ENCODE results near the gene SRRM4. TPM values are rescaled to one million over a fixed set of nuclear protein-coding genes. Genes with fewer than 3 reads are reported as not detected.

Gene SRRM4
- total and polyA plus RNA-seq, 2 experiments from 2014 or later: 0.53 to 0.63 TPM

GRCh38 chr12:119052001-119052400 lies 70.7 kb downstream of the SRRM4 start:
- H3K4me2 ChIP-seq: no peak overlapping the region
- Mint-ChIP-seq H3K9me3 (no peaks in the 10 kb centered on the region), H3K27me3 (ENCODE audit: insufficient read depth, low read depth, poor library complexity) (peaks cover 2% of the 10 kb centered on the region), H3K4me1 (no peaks in the 10 kb centered on the region; the same call in 2 of the 3 replicates), H3K36me3 (ENCODE audit: low read depth) (no peaks in the 10 kb centered on the region; the same call in 2 of the 3 replicates), H3K27ac (no peak overlapping the region), H3K4me3 (no peak overlapping the region)
- H3F3A ChIP-seq (replicated peaks; ENCODE audit: low read depth): no peaks in the 10 kb centered on the region
- H3K79me2 ChIP-seq (replicated peaks; ENCODE audit: insufficient read depth): no peaks in the 10 kb centered on the region
- H3K27me3 ChIP-seq (ENCODE audit: insufficient read depth): no peaks in the 10 kb centered on the region
- H3K4me3 ChIP-seq: no peak overlapping the region
- TF ChIP-seq REST (IDR thresholded peaks at IDR 0.05; ENCODE audit: unreplicated experiment): no peak
- H3K4me1 ChIP-seq (ENCODE audit: insufficient read depth): no peaks in the 10 kb centered on the region
- no peak for ATAC-seq
- DNase-seq (ENCODE audit: low spot score): no peak
- H4K20me1 ChIP-seq (replicated peaks; ENCODE audit: insufficient read depth): no peaks in the 10 kb centered on the region
- 0 out of 2 replicates have a peak, but pooled peaks cover 8% of the 10 kb centered on the region for H3K9me2 ChIP-seq (ENCODE audit: insufficient read depth)
- no peaks in the 10 kb centered on the region for H3K36me3 ChIP-seq (ENCODE audit: insufficient read depth)
- H2AFZ ChIP-seq: no peak overlapping the region
- no peak overlapping the region for H3K27ac ChIP-seq (ENCODE audit: low read depth)

- H3K9me2 ChIP-seq (ENCODE audit: insufficient read depth): 0 out of 2 replicates have a peak, but pooled peaks cover 6% of the 10 kb centered on the region
- Mint-ChIP-seq H3K27me3 (ENCODE audit: insufficient read depth, low read depth, poor library complexity) (peaks cover 5% of the 10 kb centered on the region), H3K9me3 (no peaks in the 10 kb centered on the region), H3K4me3 (no peak overlapping the region), H3K27ac (no peak overlapping the region), H3K4me1 (peaks cover 4% of the 10 kb centered on the region), H3K36me3 (ENCODE audit: low read depth) (no peaks in the 10 kb centered on the region; the same call in 2 of the 3 replicates)
- DNase-seq (ENCODE audit: low spot score) (no peak), ATAC-seq (no peak)
- H3K27me3 ChIP-seq (ENCODE audit: insufficient read depth): no peaks in the 10 kb centered on the region
- H3K4me3 ChIP-seq: no peak overlapping the region
- H3K36me3 ChIP-seq (ENCODE audit: insufficient read depth): no peaks in the 10 kb centered on the region
- H3F3A ChIP-seq (replicated peaks; ENCODE audit: low read depth): no peaks in the 10 kb centered on the region
- no peaks in the 10 kb centered on the region for H4K20me1 ChIP-seq (replicated peaks; ENCODE audit: insufficient read depth)
- H3K79me2 ChIP-seq (replicated peaks; ENCODE audit: insufficient read depth): no peaks in the 10 kb centered on the region
- no peak overlapping the region for H2AFZ ChIP-seq
- H3K27ac ChIP-seq (ENCODE audit: low read depth): no peak overlapping the region
- no peaks in the 10 kb centered on the region for H3K4me1 ChIP-seq (ENCODE audit: insufficient read depth)
- H3K4me2 ChIP-seq: no peak overlapping the region
- TF ChIP-seq POLR2AphosphoS5 (IDR thresholded peaks at IDR 0.05; ENCODE audit: low read depth): no peak
- TF ChIP-seq ZNF114 (CRISPR knock-in tag; IDR thresholded peaks at IDR 0.05): no peak
- no peak for TF ChIP-seq NANOG (IDR thresholded peaks at IDR 0.05; ENCODE audit: borderline replicate concordance)
- no peak for TF ChIP-seq REST (IDR thresholded peaks at IDR 0.05; ENCODE audit: unreplicated experiment)
- no peak for TF ChIP-seq JUNB (IDR thresholded peaks at IDR 0.05; ENCODE audit: unreplicated experiment)
- TF ChIP-seq ZNF462 (CRISPR knock-in tag; IDR thresholded peaks at IDR 0.05): no peak
- no peak for TF ChIP-seq ZNF331 (CRISPR knock-in tag; IDR thresholded peaks at IDR 0.05; ENCODE audit: low read depth)
These were observed 74.6 kb downstream of the SRRM4 start for GRCh38 chr12:119055977-119056376.
